ENCODE data around the gene PIGU.

DNA sequence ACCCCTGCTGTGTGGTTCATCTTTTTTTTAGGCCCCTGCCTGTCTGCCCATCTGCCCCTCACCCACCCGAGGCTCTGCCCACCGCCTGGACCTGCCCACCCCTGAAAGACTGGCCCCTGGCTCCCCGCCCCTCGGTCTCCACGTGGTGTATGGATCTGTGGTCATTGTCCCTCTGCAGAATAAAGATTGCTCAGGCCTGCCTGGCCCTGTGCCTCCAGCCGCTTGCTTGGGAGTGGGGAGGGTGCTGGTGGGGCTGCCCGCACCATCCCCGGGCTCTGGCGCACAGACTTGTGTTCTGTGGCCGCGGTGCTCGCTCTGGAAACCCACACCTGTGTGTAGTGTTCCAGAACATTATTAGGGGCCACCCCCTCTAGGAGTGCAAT lies 116.8 kb downstream of the PIGU start:
- no peak for TF ChIP-seq POLR2A (IDR thresholded peaks at IDR 0.05)
- TF ChIP-seq, protein P1, sequence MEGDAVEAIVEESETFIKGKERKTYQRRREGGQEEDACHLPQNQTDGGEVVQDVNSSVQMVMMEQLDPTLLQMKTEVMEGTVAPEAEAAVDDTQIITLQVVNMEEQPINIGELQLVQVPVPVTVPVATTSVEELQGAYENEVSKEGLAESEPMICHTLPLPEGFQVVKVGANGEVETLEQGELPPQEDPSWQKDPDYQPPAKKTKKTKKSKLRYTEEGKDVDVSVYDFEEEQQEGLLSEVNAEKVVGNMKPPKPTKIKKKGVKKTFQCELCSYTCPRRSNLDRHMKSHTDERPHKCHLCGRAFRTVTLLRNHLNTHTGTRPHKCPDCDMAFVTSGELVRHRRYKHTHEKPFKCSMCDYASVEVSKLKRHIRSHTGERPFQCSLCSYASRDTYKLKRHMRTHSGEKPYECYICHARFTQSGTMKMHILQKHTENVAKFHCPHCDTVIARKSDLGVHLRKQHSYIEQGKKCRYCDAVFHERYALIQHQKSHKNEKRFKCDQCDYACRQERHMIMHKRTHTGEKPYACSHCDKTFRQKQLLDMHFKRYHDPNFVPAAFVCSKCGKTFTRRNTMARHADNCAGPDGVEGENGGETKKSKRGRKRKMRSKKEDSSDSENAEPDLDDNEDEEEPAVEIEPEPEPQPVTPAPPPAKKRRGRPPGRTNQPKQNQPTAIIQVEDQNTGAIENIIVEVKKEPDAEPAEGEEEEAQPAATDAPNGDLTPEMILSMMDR (IDR thresholded peaks at IDR 0.05) = no peak

All from lower leg skin (tissue), 3 donors.